K562 (cell line): ENCODE data around the gene GLT1D1.

ENCODE experiments used
- CTCF ChIP-seq, 3 experiments: IDR thresholded peaks in 2 of 3; conservative IDR thresholded peaks in 1 of 3; 2 replicates each; pipeline ENCODE4 v1.5.1; 2011 to 2012; ENCODE audit warnings: low read length in 3 of 3, mild to moderate bottlenecking in 3 of 3, control low read depth in 2 of 3, improper control_type of control experiment in 1 of 3, inconsistent platforms in 1 of 3, low read depth in 1 of 3, mixed read lengths in 1 of 3, moderate library complexity in 1 of 3; ENCODE audit not compliant: insufficient read depth in 2 of 3
- TF ChIP-seq, protein P1 (sequence below): fragments of 250-450 bp; sonication (Bioruptor Pico); IDR thresholded peaks from 2 replicates; pipeline ENCODE4 v1.5.0; 2021; ENCODE audit warnings: mild to moderate bottlenecking, borderline replicate concordance

DNA sequence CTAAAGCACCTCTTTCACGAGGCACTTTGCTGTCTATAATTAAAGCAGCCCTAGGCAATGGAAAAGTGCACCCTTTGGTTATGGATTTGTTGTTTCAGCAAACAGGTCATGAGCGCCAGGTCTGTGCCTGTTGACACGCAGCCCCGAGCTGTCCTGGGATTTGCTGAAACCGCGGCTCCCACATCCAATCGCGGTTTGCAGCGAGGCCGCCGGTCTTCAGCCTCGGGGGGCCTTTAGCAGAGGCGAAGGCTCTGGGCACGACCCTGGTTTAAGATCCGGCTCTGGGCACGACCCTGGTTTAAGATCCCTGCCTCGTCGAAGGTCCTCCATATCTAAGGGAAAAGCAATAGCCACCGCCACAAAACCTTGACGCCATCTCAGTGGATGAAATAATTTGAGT, 79.2 kb downstream of the GLT1D1 start:
- TF ChIP-seq, protein P1, sequence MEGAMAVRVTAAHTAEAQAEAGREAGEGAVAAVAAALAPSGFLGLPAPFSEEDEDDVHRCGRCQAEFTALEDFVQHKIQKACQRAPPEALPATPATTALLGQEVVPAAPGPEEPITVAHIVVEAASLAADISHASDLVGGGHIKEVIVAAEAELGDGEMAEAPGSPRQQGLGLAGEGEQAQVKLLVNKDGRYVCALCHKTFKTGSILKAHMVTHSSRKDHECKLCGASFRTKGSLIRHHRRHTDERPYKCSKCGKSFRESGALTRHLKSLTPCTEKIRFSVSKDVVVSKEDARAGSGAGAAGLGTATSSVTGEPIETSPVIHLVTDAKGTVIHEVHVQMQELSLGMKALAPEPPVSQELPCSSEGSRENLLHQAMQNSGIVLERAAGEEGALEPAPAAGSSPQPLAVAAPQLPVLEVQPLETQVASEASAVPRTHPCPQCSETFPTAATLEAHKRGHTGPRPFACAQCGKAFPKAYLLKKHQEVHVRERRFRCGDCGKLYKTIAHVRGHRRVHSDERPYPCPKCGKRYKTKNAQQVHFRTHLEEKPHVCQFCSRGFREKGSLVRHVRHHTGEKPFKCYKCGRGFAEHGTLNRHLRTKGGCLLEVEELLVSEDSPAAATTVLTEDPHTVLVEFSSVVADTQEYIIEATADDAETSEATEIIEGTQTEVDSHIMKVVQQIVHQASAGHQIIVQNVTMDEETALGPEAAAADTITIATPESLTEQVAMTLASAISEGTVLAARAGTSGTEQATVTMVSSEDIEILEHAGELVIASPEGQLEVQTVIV (CRISPR knock-in tag), result no peak
- TF ChIP-seq CTCF (IDR thresholded peaks at IDR 0.05 in 2 of 3, conservative IDR thresholded peaks at IDR 0.05 in 1 of 3; ENCODE audit: insufficient read depth in 2 of 3, low read depth in 1 of 3, low read length in 3 of 3), result no peak
